H9 (cell line): ENCODE data around the gene PCLAF. TPM values are rescaled to one million over a fixed set of nuclear protein-coding genes. Genes with fewer than 3 reads are reported as not detected.
A peak's percentile ranks its signal among the peaks of the same experiment; 100 is the strongest.

ENCODE experiments used
- DNase-seq: peaks from one replicate; pipeline ENCODE4 v3.0.0-alpha.2; 2017
- H2AFZ ChIP-seq: one replicate; pipeline ENCODE4 v1.6.1; 2013; ENCODE audit warnings: mild to moderate bottlenecking, low read length, control low read depth, moderate library complexity
- H2AK5ac ChIP-seq: 2 replicates; pipeline ENCODE4 v1.6.1; 2013; ENCODE audit warnings: low read length, control low read depth, mixed read lengths; ENCODE audit not compliant: insufficient read length
- H2BK120ac ChIP-seq: one replicate; pipeline ENCODE4 v1.6.1; 2013; ENCODE audit warnings: low read depth, mild to moderate bottlenecking, low read length, control low read depth, inconsistent platforms; ENCODE audit not compliant: poor library complexity, severe bottlenecking
- H2BK12ac ChIP-seq: 2 replicates; pipeline ENCODE4 v1.6.1; 2013; ENCODE audit warnings: low read length, control low read depth, mixed read lengths, low read depth; ENCODE audit not compliant: insufficient read length
- H2BK15ac ChIP-seq: 2 replicates; pipeline ENCODE4 v1.6.1; 2013; ENCODE audit warnings: low read depth, low read length, control low read depth
- H2BK20ac ChIP-seq: one replicate; pipeline ENCODE4 v1.6.1; 2013; ENCODE audit warnings: low read depth, mild to moderate bottlenecking, low read length, control low read depth, inconsistent platforms; ENCODE audit not compliant: poor library complexity, severe bottlenecking
- H2BK5ac ChIP-seq: 2 replicates; pipeline ENCODE4 v1.6.1; 2013; ENCODE audit warnings: low read length, control low read depth, mixed read lengths; ENCODE audit not compliant: insufficient read length
- H3K14ac ChIP-seq: 2 replicates; pipeline ENCODE4 v1.6.1; 2013; ENCODE audit warnings: low read length, control low read depth; ENCODE audit not compliant: insufficient read depth
- H3K18ac ChIP-seq: 2 replicates; pipeline ENCODE4 v1.6.1; 2013; ENCODE audit warnings: low read depth, mild to moderate bottlenecking, mixed read lengths, low read length, control low read depth; ENCODE audit not compliant: insufficient read length
- H3K23ac ChIP-seq: 2 replicates; pipeline ENCODE4 v1.6.1; 2013; ENCODE audit warnings: low read length, control low read depth, mixed read lengths, low read depth; ENCODE audit not compliant: insufficient read length
- H3K23me2 ChIP-seq: 2 replicates; pipeline ENCODE4 v1.6.1; 2013; ENCODE audit warnings: low read depth, mild to moderate bottlenecking, mixed read lengths, low read length, control low read depth; ENCODE audit not compliant: insufficient read length, poor library complexity, severe bottlenecking
- H3K27ac ChIP-seq: 2 replicates; pipeline ENCODE4 v1.5.1; 2013; ENCODE audit warnings: low read length, control low read depth, mixed read lengths, low read depth; ENCODE audit not compliant: insufficient read length
- H3K27me3 ChIP-seq: 2 replicates; pipeline ENCODE4 v1.6.1; 2013; ENCODE audit warnings: low read length, control low read depth, inconsistent platforms; ENCODE audit not compliant: insufficient read depth
- H3K4ac ChIP-seq: 2 replicates; pipeline ENCODE4 v1.6.1; 2013; ENCODE audit warnings: low read depth, mild to moderate bottlenecking, control low read depth, inconsistent platforms, low read length, moderate library complexity
- H3K4me1 ChIP-seq: 2 replicates; pipeline ENCODE4 v1.6.1; 2013; ENCODE audit warnings: low read length, control low read depth, inconsistent platforms; ENCODE audit not compliant: insufficient read depth
- H3K4me2 ChIP-seq: 2 replicates; pipeline ENCODE4 v1.6.1; 2013; ENCODE audit warnings: low read length, control low read depth, mixed read lengths; ENCODE audit not compliant: insufficient read length, insufficient read depth
- H3K56ac ChIP-seq: 2 replicates; pipeline ENCODE4 v1.6.1; 2013; ENCODE audit warnings: low read depth, mild to moderate bottlenecking, mixed read lengths, low read length, control low read depth; ENCODE audit not compliant: insufficient read length
- H3K79me1 ChIP-seq: 2 replicates; pipeline ENCODE4 v1.6.1; 2013; ENCODE audit warnings: low read depth, mild to moderate bottlenecking, moderate library complexity, low read length, control low read depth, inconsistent platforms; ENCODE audit not compliant: insufficient read depth, poor library complexity, severe bottlenecking
- H3K79me2 ChIP-seq: 2 replicates; pipeline ENCODE4 v1.6.1; 2013; ENCODE audit warnings: low read length, control low read depth, inconsistent platforms; ENCODE audit not compliant: insufficient read depth
- H3K9ac ChIP-seq: 2 replicates; pipeline ENCODE4 v1.6.1; 2013; ENCODE audit warnings: low read length, control low read depth, mixed read lengths; ENCODE audit not compliant: insufficient read length; ENCODE audit errors: extremely low read depth
- H3K9me3 ChIP-seq: one replicate; pipeline ENCODE4 v1.6.1; 2013; ENCODE audit warnings: low read depth, low read length, inconsistent platforms; ENCODE audit not compliant: control insufficient read depth
- H3T11ph ChIP-seq: one replicate; pipeline ENCODE4 v1.6.1; 2013; ENCODE audit warnings: mild to moderate bottlenecking, low read length, control low read depth, inconsistent platforms
- H4K20me1 ChIP-seq: one replicate; pipeline ENCODE4 v1.6.1; 2013; ENCODE audit not compliant: control insufficient read depth, insufficient read length, insufficient read depth
- H4K5ac ChIP-seq: 2 replicates; pipeline ENCODE4 v1.6.1; 2013; ENCODE audit warnings: low read depth, mild to moderate bottlenecking, mixed read lengths, low read length, control low read depth; ENCODE audit not compliant: insufficient read length
- H4K8ac ChIP-seq: replicated peaks from 2 replicates; pipeline ENCODE4 v1.6.1; 2013; ENCODE audit warnings: low read length, control low read depth, mixed read lengths, low read depth; ENCODE audit not compliant: insufficient read length
- H4K91ac ChIP-seq: 2 replicates; pipeline ENCODE4 v1.6.1; 2013; ENCODE audit warnings: low read depth, mild to moderate bottlenecking, moderate library complexity, mixed read lengths, low read length, control low read depth; ENCODE audit not compliant: insufficient read length
- H3K27ac Mint-ChIP-seq, 3 experiments: 2 replicates in 2 of 3; 3 replicates in 1 of 3; pipeline ENCODE4 v1.8.0; 2020 to 2021; ENCODE audit warnings: mixed read lengths in 3 of 3, mild to moderate bottlenecking in 1 of 3, moderate library complexity in 1 of 3
- H3K27me3 Mint-ChIP-seq: 2 replicates; pipeline ENCODE4 v1.8.0; 2021; ENCODE audit warnings: low read depth, mild to moderate bottlenecking, moderate library complexity, mixed read lengths
- H3K36me3 Mint-ChIP-seq, 3 experiments: 2 replicates in 2 of 3; 3 replicates in 1 of 3; pipeline ENCODE4 v1.8.0; 2020 to 2021; ENCODE audit warnings: low read depth in 3 of 3, mixed read lengths in 3 of 3; ENCODE audit not compliant: insufficient read depth in 1 of 3
- H3K4me1 Mint-ChIP-seq, 2 experiments: 2 replicates each; pipeline ENCODE4 v1.8.0; 2020; ENCODE audit warnings: mixed read lengths in 2 of 2
- H3K4me3 Mint-ChIP-seq, 2 experiments: 2 replicates in 1 of 2; 3 replicates in 1 of 2; pipeline ENCODE4 v1.8.0; 2020 to 2021; ENCODE audit warnings: mild to moderate bottlenecking in 2 of 2, mixed read lengths in 2 of 2, moderate library complexity in 1 of 2
- H3K9me3 Mint-ChIP-seq, 2 experiments: 2 replicates in 1 of 2; 3 replicates in 1 of 2; pipeline ENCODE4 v1.8.0; 2020; ENCODE audit warnings: mild to moderate bottlenecking in 2 of 2, mixed read lengths in 2 of 2, moderate library complexity in 1 of 2
- WGBS: extraction: QIAGEN DNeasy Blood & Tissue Kit; methylation state at CpG from one replicate; pipeline ENCODE4 v1.1.7; 2013; ENCODE audit warnings: missing lambda C conversion rate, low lambda C conversion rate, mixed read lengths; ENCODE audit not compliant: insufficient read length; ENCODE audit errors: extremely low coverage; 5-methylcytosine and 5-hydroxymethylcytosine counted together
- total RNA-seq: library from RNA; stranded (reverse); gene quantifications from 2 replicates; pipeline ENCODE4 v1.2.1, GENCODE V29; 2021
- TF ChIP-seq, protein P1 (sequence below): fragments of 200-600 bp; sonication (generic); conservative IDR thresholded peaks from 3 replicates; pipeline ENCODE4 v1.8.0; 2021; ENCODE audit warnings: antibody characterized with exemption, mild to moderate bottlenecking

The PCLAF gene
- total RNA-seq, 1 experiment from 2014 or later: 65.6 TPM

- TF ChIP-seq, protein P1, sequence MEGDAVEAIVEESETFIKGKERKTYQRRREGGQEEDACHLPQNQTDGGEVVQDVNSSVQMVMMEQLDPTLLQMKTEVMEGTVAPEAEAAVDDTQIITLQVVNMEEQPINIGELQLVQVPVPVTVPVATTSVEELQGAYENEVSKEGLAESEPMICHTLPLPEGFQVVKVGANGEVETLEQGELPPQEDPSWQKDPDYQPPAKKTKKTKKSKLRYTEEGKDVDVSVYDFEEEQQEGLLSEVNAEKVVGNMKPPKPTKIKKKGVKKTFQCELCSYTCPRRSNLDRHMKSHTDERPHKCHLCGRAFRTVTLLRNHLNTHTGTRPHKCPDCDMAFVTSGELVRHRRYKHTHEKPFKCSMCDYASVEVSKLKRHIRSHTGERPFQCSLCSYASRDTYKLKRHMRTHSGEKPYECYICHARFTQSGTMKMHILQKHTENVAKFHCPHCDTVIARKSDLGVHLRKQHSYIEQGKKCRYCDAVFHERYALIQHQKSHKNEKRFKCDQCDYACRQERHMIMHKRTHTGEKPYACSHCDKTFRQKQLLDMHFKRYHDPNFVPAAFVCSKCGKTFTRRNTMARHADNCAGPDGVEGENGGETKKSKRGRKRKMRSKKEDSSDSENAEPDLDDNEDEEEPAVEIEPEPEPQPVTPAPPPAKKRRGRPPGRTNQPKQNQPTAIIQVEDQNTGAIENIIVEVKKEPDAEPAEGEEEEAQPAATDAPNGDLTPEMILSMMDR: no peak
- no peaks in the 10 kb centered on the region for H3K4me1 ChIP-seq
- no peak overlapping the region for H3K56ac ChIP-seq
- no peak overlapping the region for H3K27ac ChIP-seq
- no peak overlapping the region for H2BK12ac ChIP-seq
- H3K23ac ChIP-seq: no peak overlapping the region
- H2BK15ac ChIP-seq: no peak overlapping the region
- H3K18ac ChIP-seq: no peak overlapping the region
- no peak overlapping the region for H4K91ac ChIP-seq
- H3K79me2 ChIP-seq: no peaks in the 10 kb centered on the region
- H3K14ac ChIP-seq: no peak overlapping the region
- no peak overlapping the region for H2AFZ ChIP-seq
- H3K4ac ChIP-seq: no peak overlapping the region
- no peak overlapping the region for H4K8ac ChIP-seq
- no peaks in the 10 kb centered on the region for H4K20me1 ChIP-seq
- Mint-ChIP-seq H3K36me3 (peaks cover 19 to 60% (median 36%) of the 10 kb centered on the region in 3 experiments; a peak in 6 of 7 replicates), H3K27me3 (no peaks in the 10 kb centered on the region), H3K4me3 (no peak overlapping the region), H3K27ac (peak overlapping the region in 1 of 3 experiments; percentile 22; a peak in 1 of 7 replicates), H3K4me1 (no peaks in the 10 kb centered on the region), H3K9me3 (no peaks in the 10 kb centered on the region)
- no peak for DNase-seq
- H2AK5ac ChIP-seq: no peak overlapping the region
- no peak overlapping the region for H3K9ac ChIP-seq
- no peak overlapping the region for H3T11ph ChIP-seq
- WGBS: no CpG with 5 or more reads among the region's 2 CpGs
- H3K79me1 ChIP-seq: no peaks in the 10 kb centered on the region
- H2BK5ac ChIP-seq: no peak overlapping the region
- H3K23me2 ChIP-seq: no peaks in the 10 kb centered on the region
- no peaks in the 10 kb centered on the region for H3K9me3 ChIP-seq
- no peak overlapping the region for H4K5ac ChIP-seq
- H2BK20ac ChIP-seq: no peak overlapping the region
- no peaks in the 10 kb centered on the region for H3K27me3 ChIP-seq
- no peak overlapping the region for H3K4me2 ChIP-seq
- no peak overlapping the region for H2BK120ac ChIP-seq
Observed at GRCh38 chr15:64400583-64400982, 19.3 kb upstream of the PCLAF start.
